OCI-LY3 (cell line): ENCODE data around the gene OTUD4.

Experiments
- H2AFZ ChIP-seq: fragments of 200-600, 300-600 bp; shearing (Covaris generic); 2 replicates; pipeline ENCODE4 v1.6.0; 2014; ENCODE audit warnings: antibody characterized with exemption, low read depth, low read length
- H3K27ac ChIP-seq: fragments of 200-600, 300-600 bp; sonication (generic); 2 replicates; pipeline ENCODE4 v1.5.1; 2014; ENCODE audit warnings: mild to moderate bottlenecking, low read length, moderate library complexity, mixed read lengths
- H3K27me3 ChIP-seq: fragments of 200-600, 300-600 bp; sonication (generic); 2 replicates; pipeline ENCODE4 v1.6.1; 2014; ENCODE audit warnings: low read depth, low read length, mixed read lengths
- H3K36me3 ChIP-seq: fragments of 200-600, 300-600 bp; sonication (generic); replicated peaks from 2 replicates; pipeline ENCODE3; 2014; ENCODE audit warnings: low read depth, low read length, mixed read lengths
- H3K4me1 ChIP-seq: fragments of 300-600, 200-600 bp; sonication (generic); 2 replicates; pipeline ENCODE4 v1.6.1; 2014; ENCODE audit warnings: low read length, mixed read lengths
- H3K4me2 ChIP-seq: fragments of 200-600, 300-600 bp; sonication (generic); 2 replicates; pipeline ENCODE4 v1.6.1; 2014; ENCODE audit warnings: low read length, mixed read lengths
- H3K4me3 ChIP-seq: fragments of 300-600, 200-600 bp; sonication (generic); 2 replicates; pipeline ENCODE4 v1.5.1; 2014; ENCODE audit warnings: antibody characterized with exemption, mild to moderate bottlenecking, low read length, moderate library complexity
- H3K79me2 ChIP-seq: fragments of 300-600, 200-600 bp; shearing (Covaris generic); 2 replicates; pipeline ENCODE4 v1.6.1; 2014; ENCODE audit warnings: mild to moderate bottlenecking, low read length, mixed read lengths
- H3K9ac ChIP-seq: fragments of 300-600, 200-600 bp; shearing (Covaris generic); 2 replicates; pipeline ENCODE4 v1.6.0; 2014; ENCODE audit warnings: mild to moderate bottlenecking, low read length, moderate library complexity
- H3K9me3 ChIP-seq: fragments of 200-600, 300-600 bp; shearing (Covaris generic); 2 replicates; pipeline ENCODE4 v1.6.1; 2014; ENCODE audit warnings: low read length, mixed read lengths; ENCODE audit not compliant: insufficient read depth
- H4K20me1 ChIP-seq: fragments of 200-600, 300-600 bp; sonication (generic); 2 replicates; pipeline ENCODE4 v1.6.1; 2016; ENCODE audit warnings: low read length, mixed read lengths; ENCODE audit not compliant: insufficient read depth
- EZH2phosphoT487 ChIP-seq: fragments of 200-600 bp; shearing (Covaris generic); IDR thresholded peaks from 2 replicates; pipeline ENCODE4 v1.6.1; 2018; ENCODE audit warnings: antibody characterized with exemption, mixed run types, low read depth
- TF ChIP-seq, protein P1 (sequence below): fragments of 200-600, 300-600 bp; sonication (generic); IDR thresholded peaks from 2 replicates; pipeline ENCODE4 v1.5.1; 2014; ENCODE audit warnings: antibody characterized with exemption, low read length, low read depth

The OTUD4 gene

DNA sequence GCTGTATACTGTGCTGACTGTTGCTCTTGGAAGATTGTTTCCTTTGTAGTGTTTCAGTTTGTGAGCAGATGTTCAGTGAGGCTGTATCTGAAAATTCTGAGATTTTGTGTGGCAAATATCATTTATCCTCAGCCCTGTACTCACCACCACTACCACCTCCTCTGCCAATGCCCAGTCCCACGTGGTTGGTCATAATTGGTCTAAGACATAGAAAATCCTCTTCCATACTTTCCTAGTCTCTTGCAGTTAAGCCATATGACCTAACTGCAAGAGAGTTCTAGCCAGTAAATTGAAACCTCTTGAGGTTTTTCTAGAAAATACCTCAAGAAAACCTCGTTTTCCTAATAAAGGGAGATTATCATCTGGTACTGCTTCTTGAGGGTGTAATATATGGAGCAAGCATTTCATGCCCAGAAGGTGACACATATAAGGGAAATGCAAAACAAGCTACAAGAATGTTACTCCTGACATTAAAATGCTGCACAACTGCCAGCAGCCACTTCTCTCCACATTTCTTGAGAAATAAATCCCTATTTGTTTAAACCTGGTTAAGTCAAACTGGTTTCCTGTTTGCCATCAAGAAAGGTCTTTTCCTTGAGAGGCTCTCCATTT is 49.5 kb downstream of the OTUD4 start:
- peaks cover 45% of the 10 kb centered on the region for H3K36me3 ChIP-seq
- TF ChIP-seq EZH2phosphoT487 = no peak
- TF ChIP-seq, protein P1, sequence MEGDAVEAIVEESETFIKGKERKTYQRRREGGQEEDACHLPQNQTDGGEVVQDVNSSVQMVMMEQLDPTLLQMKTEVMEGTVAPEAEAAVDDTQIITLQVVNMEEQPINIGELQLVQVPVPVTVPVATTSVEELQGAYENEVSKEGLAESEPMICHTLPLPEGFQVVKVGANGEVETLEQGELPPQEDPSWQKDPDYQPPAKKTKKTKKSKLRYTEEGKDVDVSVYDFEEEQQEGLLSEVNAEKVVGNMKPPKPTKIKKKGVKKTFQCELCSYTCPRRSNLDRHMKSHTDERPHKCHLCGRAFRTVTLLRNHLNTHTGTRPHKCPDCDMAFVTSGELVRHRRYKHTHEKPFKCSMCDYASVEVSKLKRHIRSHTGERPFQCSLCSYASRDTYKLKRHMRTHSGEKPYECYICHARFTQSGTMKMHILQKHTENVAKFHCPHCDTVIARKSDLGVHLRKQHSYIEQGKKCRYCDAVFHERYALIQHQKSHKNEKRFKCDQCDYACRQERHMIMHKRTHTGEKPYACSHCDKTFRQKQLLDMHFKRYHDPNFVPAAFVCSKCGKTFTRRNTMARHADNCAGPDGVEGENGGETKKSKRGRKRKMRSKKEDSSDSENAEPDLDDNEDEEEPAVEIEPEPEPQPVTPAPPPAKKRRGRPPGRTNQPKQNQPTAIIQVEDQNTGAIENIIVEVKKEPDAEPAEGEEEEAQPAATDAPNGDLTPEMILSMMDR = no peak
- no peak overlapping the region; the same call in 1 of the 2 replicates for H3K4me2 ChIP-seq

DNA sequence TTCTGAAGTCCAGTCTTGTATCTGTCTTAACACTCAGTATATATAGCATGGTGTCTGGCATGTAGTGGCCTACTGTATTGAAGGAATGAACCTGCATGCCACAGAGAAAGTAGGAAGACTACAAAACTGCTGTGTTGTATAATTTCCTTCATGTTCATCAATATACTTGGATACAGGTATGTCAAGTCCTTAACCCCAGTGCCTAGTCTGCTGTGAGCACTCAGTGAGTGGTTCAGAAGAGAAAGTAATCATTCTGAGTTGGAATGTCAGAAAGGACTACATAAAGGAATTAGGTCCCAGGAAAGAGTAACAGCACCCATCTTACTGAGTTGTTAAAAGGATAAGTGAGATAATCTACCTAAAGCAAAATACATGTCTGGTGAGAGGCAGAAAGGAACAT is 50.3 kb downstream of the OTUD4 start:
- Histone ChIP-seq H3K9ac (no peak overlapping the region), H3K9me3 (no peaks in the 10 kb centered on the region), H3K27me3 (no peaks in the 10 kb centered on the region), H3K4me3 (no peak overlapping the region), H3K4me2 (no peak overlapping the region), H4K20me1 (peaks cover 29% of the 10 kb centered on the region), H3K4me1 (peaks cover 32% of the 10 kb centered on the region), H3K79me2 (no peaks in the 10 kb centered on the region; the same call in 1 of the 2 replicates), H2AFZ (no peak overlapping the region), H3K27ac (peak overlapping the region; percentile 1; the same call in 1 of the 2 replicates), H3K36me3 (peaks cover 50% of the 10 kb centered on the region)
- TF ChIP-seq, protein P1 = no peak
- TF ChIP-seq EZH2phosphoT487 = no peak

More for the DNA sequence above, 49.5 kb downstream of the OTUD4 start:
- Histone ChIP-seq H3K4me3 (no peak overlapping the region), H3K27ac (peak overlapping the region; percentile 1; the same call in 1 of the 2 replicates), H2AFZ (no peak overlapping the region), H3K9ac (no peak overlapping the region), H3K9me3 (no peaks in the 10 kb centered on the region), H4K20me1 (peaks cover 29% of the 10 kb centered on the region), H3K27me3 (no peaks in the 10 kb centered on the region), H3K4me1 (peaks cover 34% of the 10 kb centered on the region), H3K79me2 (no peaks in the 10 kb centered on the region; the same call in 1 of the 2 replicates)

DNA sequence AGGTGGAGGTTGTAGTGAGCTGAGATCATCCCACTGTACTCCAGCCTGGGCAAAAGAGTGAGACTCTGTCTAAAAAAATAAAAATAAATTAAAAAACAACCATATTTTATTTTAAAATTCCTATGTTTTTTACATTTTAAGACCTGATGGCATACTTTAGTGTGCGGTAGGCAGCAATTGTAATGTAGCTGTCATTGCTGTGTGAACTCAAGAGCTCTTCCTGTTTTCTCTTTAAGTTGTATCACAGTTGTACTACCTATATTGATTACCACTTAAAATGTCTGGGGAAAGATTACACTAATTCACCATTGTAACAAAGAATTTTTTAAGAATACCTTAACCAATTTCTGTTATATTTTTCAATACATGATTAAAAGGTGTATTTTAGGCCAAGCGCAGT is 55.0 kb downstream of the OTUD4 start:
- Histone ChIP-seq H3K27ac (no peak overlapping the region), H3K4me1 (no peaks in the 10 kb centered on the region), H3K79me2 (no peaks in the 10 kb centered on the region), H3K4me3 (no peak overlapping the region), H3K4me2 (no peak overlapping the region), H4K20me1 (peaks cover 4% of the 10 kb centered on the region; the same call in 1 of the 2 replicates), H3K9ac (no peak overlapping the region), H3K27me3 (no peaks in the 10 kb centered on the region), H2AFZ (no peak overlapping the region), H3K9me3 (no peaks in the 10 kb centered on the region), H3K36me3 (peaks cover 67% of the 10 kb centered on the region)
- no peak for TF ChIP-seq EZH2phosphoT487
- TF ChIP-seq, protein P1 = no peak

DNA sequence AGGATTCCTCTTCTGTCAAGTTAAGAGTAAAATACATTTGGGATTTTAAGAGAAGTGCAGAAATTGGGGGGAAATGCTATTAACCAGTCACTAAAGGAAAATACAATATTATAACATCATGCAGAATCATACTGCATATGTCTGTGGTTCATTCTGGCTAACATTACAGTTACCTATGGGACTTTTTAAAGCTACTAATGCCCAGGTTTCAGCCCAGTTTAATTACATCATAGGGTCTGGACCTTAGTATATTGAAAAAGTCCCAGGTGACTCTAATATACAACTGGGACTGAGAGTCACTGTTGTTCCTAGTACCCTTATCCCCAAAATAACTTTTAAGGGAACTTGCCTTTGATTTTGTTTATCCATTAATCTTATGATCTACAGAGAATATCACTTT is 72.3 kb downstream of the OTUD4 start:
- H3K79me2 ChIP-seq = peaks cover 64% of the 10 kb centered on the region
- H3K9ac ChIP-seq = no peak overlapping the region
- peaks cover 7% of the 10 kb centered on the region for H3K4me1 ChIP-seq
- no peak overlapping the region for H3K27ac ChIP-seq
- no peaks in the 10 kb centered on the region for H3K27me3 ChIP-seq
- TF ChIP-seq, protein P1 = no peak
- no peak overlapping the region for H3K4me3 ChIP-seq
- H4K20me1 ChIP-seq = peaks cover 11% of the 10 kb centered on the region
- no peak overlapping the region for H3K4me2 ChIP-seq
- no peak overlapping the region for H2AFZ ChIP-seq
- no peaks in the 10 kb centered on the region for H3K9me3 ChIP-seq
- peaks cover 69% of the 10 kb centered on the region for H3K36me3 ChIP-seq
